HCT116 (cell line): ENCODE data around the gene OR5H6.

Experiments
- CBX3 ChIP-seq: IDR thresholded peaks from 2 replicates; pipeline ENCODE4 v1.6.1; 2012; ENCODE audit warnings: low read depth
- CEBPB ChIP-seq: IDR thresholded peaks from 2 replicates; pipeline ENCODE4 v1.6.1; 2012; ENCODE audit warnings: low read depth
- CTCF ChIP-seq, 3 experiments: fragments of 200-600 bp in 1 of 3; sonication (generic) in 1 of 3; IDR thresholded peaks in 2 of 3; conservative IDR thresholded peaks in 1 of 3; 2 replicates each; pipeline ENCODE4 v1.5.1; 2012 to 2017; ENCODE audit warnings: low read depth in 2 of 3, low read length in 2 of 3, antibody characterized with exemption in 1 of 3, borderline replicate concordance in 1 of 3, control low read depth in 1 of 3, mild to moderate bottlenecking in 1 of 3, mixed read lengths in 1 of 3, mixed run types in 1 of 3, moderate library complexity in 1 of 3; ENCODE audit not compliant: insufficient read depth in 1 of 3
- EGR1 ChIP-seq: IDR thresholded peaks from 2 replicates; pipeline ENCODE4 v1.6.1; 2012; ENCODE audit warnings: low read depth
- EZH2 ChIP-seq: fragments of 200-600 bp; sonication (generic); IDR thresholded peaks from 2 replicates; pipeline ENCODE4 v1.6.1; 2017; ENCODE audit warnings: antibody characterized with exemption, mixed run types
- EZH2phosphoT487 ChIP-seq: fragments of 200-600 bp; IDR thresholded peaks from 2 replicates; pipeline ENCODE4 v1.6.1; 2018; ENCODE audit warnings: antibody characterized with exemption, borderline replicate concordance
- FOSL1 ChIP-seq: IDR thresholded peaks from 2 replicates; pipeline ENCODE4 v1.6.1; 2012; ENCODE audit warnings: low read depth
- POLR2A ChIP-seq: IDR thresholded peaks from 2 replicates; pipeline ENCODE4 v1.7.0; 2011; ENCODE audit warnings: borderline replicate concordance; ENCODE audit not compliant: insufficient read depth, insufficient read length; ENCODE audit errors: extremely low read depth
- RAD21 ChIP-seq: IDR thresholded peaks from 2 replicates; pipeline ENCODE4 v1.6.1; 2012; ENCODE audit warnings: low read depth, mild to moderate bottlenecking
- REST ChIP-seq: IDR thresholded peaks from 2 replicates; pipeline ENCODE4 v1.6.1; 2012; ENCODE audit warnings: low read depth
- YY1 ChIP-seq: IDR thresholded peaks from 2 replicates; pipeline ENCODE4 v1.6.1; 2011; ENCODE audit warnings: low read length, low read depth, moderate library complexity, mild to moderate bottlenecking; ENCODE audit not compliant: insufficient replicate concordance; ENCODE audit errors: extremely low read depth
- TF ChIP-seq, protein P1 (sequence below): IDR thresholded peaks from 2 replicates; pipeline ENCODE4 v1.6.1; 2012

DNA sequence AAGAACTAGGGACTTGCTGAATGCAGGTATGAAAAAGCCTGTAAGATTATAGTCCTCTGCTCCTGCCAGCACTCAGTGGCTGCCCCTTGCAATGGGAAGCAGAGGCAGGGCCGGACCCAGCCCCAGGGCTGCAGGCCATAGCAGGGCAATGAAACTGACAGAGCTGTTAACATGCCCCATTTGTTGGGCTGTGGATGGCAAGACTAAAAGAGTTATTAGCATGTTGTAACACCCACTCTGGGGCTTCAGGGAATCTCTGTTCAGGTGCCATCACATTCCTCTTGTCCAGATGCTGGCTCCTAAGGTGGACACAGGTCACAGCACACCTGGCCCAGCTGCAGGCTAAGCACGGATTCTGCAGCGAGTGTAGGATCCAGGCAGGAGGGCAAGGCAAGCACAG is 10.9 kb downstream of the OR5H6 start:
- TF ChIP-seq CEBPB (no peak), REST (no peak), CTCF (IDR thresholded peaks at IDR 0.05 in 2 of 3, conservative IDR thresholded peaks at IDR 0.05 in 1 of 3; ENCODE audit: borderline replicate concordance in 1 of 3, insufficient read depth in 1 of 3, low read depth in 2 of 3, low read length in 2 of 3) (no peak), POLR2A (no peak), RAD21 (no peak), YY1 (no peak), EGR1 (no peak), EZH2phosphoT487 (no peak), EZH2 (no peak), CBX3 (no peak), FOSL1 (no peak)
- TF ChIP-seq, protein P1, sequence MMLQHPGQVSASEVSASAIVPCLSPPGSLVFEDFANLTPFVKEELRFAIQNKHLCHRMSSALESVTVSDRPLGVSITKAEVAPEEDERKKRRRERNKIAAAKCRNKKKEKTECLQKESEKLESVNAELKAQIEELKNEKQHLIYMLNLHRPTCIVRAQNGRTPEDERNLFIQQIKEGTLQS = no peak
